SK-N-MC (cell line): ENCODE data around the gene ZNF479.

Experiments
- EZH2 ChIP-seq: fragments of 200-600 bp; sonication (generic); IDR thresholded peaks from one replicate; pipeline ENCODE4 v1.6.1; 2017; ENCODE audit warnings: antibody characterized with exemption
- FOXP2 ChIP-seq: optimal IDR thresholded peaks from 2 replicates; pipeline ENCODE3; 2011; ENCODE audit warnings: mild to moderate bottlenecking, moderate library complexity; ENCODE audit not compliant: insufficient read depth; ENCODE audit errors: extremely low read length, control extremely low read depth
- POLR2AphosphoS5 ChIP-seq: IDR thresholded peaks from 2 replicates; pipeline ENCODE4 v1.6.1; 2012; ENCODE audit warnings: mild to moderate bottlenecking, low read depth, low read length, borderline replicate concordance

GRCh38 chr7:57182031-57182430, 49.8 kb upstream of the ZNF479 start:
- no peak for TF ChIP-seq EZH2
- no peak for TF ChIP-seq POLR2AphosphoS5
- no peak for TF ChIP-seq FOXP2
